ENCODE data around the gene TFCP2L1.

Gene TFCP2L1

DNA sequence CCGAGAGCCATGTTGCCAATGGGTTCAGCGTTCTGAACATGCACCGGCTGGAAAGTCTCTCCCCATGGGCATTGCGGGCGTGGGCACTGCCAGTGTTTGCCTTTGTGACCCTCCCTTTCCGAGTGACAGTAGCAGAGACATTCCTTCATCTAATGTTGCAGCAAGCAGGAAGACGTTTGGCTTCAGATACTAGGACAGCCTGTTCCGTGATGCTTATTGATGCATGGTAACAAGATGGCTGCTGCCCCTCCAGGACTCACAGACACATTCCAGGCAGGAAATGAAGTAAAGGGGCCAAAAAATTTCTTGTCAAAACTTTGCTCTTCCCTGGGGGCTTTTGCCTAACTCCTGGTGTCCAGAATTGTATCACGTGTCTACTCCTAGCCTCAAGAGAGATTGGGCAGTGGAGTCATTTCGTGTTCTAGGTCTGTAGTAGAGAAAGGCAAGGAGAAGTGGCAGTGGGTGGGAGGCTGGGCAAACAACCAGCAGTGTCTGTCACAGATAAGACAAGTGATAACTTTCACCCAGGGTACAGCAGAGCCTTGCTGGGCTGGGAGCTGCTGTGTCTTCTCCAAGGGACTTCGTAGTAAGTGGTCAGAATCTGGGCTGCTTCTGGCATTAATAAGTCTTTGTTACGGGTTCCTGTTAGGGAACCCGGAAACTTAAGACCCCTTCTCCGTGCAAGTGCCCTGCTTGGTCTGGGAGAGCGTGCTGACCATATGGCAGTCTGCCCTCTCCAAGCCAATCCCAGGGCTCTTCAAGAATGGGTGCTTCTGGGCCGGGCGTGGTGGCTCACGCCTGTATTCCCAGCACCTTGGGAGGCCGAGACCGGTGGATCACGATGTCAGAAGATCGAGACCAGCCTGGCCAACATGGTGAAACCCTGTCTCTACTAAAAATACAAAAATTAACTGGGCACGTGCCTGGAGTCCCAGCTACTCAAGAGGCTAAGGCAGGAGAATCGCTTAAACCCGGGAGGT is 93.5 kb downstream of the TFCP2L1 start:
- no peak for DNase-seq

DNA sequence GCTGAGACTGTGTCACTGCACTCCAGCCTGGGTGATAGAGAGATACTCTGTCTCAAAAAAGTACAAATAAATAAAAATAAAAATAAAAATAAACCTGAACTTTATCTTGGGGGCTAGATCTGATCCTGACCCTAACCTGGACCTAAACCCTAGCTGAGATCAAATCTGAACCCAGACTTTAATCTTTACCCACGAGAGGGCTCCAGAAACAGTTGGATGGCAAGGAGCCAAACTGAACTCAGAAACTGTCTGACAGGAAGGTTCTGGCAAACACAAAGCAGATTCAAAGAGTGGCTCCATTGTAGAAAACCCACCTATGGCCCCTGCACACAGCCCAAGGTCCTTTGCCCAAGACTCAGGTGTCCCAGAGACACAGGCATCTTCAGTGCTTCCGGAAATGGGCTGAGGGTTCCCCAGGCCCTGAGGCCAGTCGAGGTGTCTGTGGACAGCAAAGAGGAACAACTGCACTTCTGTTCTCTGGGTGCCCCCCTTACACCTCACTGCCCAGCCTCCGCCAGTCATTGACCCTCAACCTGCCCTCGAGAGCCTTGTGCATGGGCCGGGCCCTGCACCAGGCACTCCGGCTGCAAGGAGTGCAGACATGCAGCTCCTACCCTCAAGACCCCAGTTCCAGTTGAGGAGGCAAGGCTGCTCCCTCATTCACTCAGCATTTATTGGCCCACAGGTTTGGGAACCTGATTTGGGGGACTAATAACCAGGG is 95.2 kb downstream of the TFCP2L1 start:
- DNase-seq, result no peak

- peak; percentile 82 for DNase-seq
These were observed 96.0 kb downstream of the TFCP2L1 start for GRCh38 chr2:121189011-121189410.

- DNase-seq, result no peak
These were observed 97.0 kb downstream of the TFCP2L1 start for GRCh38 chr2:121187982-121188411.

DNA sequence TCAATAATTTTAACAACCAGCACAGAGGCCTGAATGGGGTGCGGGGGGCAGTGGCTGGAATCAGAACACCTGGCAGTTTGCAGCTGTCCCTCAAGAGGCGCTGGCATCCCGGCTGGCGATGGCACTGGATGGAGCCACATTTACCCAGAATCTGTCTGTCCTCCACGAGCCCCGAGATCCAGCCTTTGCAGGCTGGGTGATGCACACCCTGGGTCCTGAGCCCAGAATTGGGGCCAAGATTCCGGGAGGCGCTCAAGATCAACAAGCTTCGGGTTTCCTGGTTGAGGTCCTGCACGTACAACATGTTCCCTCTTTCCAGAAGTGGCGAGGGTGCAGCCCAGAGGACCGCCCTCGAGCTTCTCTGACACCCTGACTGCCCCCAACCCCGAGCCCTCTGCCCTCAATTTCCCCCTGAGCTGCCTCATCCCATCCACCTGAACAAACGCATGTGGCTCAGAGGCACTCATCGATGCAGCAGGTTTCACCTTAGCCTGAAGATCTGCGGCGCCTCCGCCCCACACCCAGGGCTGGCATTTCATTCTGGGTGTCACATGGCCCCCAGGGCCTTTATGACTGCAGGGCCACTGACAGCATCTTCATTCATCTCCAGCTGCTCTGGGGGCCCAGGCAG is 97.5 kb downstream of the TFCP2L1 start:
- no peak for DNase-seq

- no peak for DNase-seq
These were observed 98.7 kb downstream of the TFCP2L1 start for GRCh38 chr2:121186261-121186660.

DNA sequence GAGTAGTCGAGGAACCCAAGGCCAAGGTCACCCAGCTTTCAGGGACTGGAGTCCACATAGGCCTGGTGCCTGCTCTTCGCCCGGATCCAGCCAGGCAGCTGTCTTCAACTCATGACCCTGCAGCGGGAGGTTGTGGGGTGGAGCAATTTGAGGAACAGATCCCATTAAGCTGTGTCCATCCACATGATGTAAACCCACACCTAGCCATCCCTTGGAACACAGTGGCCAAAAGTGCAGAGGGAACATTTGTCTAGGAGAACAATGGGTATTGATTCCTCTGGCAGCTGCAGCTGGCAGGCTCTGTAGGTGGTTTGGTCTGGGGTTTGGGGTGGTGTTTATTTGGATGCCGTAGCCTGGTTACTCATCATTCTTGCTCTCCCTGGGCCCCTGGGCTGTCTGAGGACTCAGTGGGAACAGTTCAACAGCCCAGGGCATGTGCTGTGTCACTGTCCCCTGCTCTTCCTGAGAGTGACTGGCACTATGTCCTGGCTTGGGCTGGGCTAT is 99.4 kb downstream of the TFCP2L1 start:
- peak; percentile 9 for DNase-seq

DNA sequence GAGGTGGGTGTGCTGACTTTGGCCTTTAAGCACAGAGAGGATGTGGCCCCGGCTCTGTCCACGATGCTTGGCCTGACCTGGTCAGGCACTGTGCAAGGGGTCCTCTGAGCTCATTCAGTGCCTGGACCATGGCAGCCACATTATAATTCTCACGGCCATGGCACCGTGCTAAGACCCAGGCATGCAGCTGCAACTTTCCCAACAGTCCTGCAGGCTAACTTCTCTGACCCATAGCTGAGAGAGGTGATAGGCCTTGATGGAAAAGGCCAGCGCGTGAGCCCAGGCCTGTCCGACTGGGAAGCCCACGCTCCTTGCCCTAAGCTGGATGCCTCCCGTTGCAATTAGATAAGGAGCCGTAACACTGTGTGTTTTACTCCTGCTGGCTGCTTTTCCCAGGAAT is 99.9 kb downstream of the TFCP2L1 start:
- no peak for DNase-seq

GRCh38 chr2:121184248-121184862 is 100.6 kb downstream of the TFCP2L1 start:
- no peak for DNase-seq

DNA sequence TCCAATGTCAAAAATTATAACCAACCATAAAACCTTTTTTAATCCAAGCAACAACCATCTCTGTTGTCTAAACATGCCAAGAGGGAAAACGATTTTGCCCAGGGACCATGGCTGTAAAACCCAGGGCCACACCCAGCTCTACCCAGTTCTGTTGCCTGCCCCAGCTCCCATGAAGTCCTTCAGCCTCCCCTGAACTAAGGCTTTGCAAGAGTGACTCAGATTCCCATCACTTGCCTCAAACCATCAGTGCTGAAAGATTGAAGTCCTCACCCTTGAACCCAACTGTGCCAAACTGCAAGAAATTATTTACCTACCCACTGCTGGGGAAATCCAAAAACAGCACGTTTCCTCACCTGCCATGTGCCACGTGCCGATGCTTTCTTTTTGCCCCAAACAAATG is 102.5 kb downstream of the TFCP2L1 start:
- DNase-seq, result no peak

DNA sequence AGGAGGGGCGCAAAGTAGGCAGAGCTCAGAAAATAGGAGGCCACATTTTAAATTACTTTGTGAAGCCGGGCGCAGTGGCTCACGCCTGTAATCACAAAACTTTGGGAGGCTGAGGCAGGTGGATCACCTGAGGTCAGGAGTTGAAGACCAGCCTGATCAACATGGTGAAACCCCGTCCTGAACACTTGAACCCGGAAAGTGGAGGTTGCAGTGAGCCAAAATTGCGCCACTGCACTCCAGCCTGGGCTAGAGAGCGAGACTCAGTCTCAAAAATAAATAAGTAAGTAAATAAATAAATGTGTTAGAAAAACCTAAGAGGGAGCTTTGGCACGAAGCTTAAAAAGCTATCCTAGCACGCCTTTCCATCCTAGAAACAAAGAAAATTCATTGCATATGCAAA is 105.5 kb downstream of the TFCP2L1 start:
- DNase-seq, result no peak

GRCh38 chr2:121178730-121179129 is 106.3 kb downstream of the TFCP2L1 start:
- DNase-seq, result no peak

GRCh38 chr2:121177896-121178295 is 107.1 kb downstream of the TFCP2L1 start:
- no peak for DNase-seq

DNA sequence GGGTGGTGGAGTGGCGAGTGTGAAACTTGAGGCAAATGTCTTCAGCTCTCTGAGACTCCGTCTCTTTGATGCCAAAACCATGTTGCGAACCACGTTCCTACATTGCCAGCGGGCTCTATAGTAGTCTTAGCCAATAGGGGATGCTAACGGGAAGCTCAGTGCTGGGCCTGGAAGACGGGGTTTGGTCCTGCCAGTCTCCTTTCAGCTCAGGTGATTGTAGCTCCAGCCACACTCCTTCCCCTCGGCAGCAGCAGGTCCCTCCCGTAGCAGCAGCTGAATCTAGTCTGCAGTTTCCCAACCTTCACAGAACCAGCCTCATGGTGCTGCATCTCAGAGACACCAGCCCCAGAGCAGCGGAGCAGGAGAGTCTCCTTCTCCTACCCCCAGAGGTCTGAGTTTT is 109.7 kb downstream of the TFCP2L1 start:
- DNase-seq, result no peak

DNA sequence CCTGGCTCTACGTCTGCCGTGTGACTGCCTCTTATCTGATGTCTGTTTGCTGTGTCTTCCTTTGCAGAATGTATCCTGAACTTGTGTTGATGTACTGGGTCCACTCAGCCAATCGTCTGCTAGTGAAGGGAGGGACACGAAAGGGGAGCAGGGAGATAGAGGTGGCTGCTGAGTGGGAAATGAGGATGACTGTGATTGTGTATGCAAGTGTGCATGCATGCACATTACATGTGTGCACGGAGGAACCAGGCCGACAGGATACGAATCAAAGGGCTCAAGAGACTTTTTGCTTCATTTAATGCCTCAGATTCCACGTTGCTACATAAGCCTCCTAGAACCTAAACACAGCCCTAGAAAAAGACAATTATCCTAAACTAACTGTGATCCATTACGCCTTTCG is 111.2 kb downstream of the TFCP2L1 start:
- no peak for DNase-seq

GRCh38 chr2:121173112-121173511 is 111.9 kb downstream of the TFCP2L1 start:
- DNase-seq, result no peak

DNA sequence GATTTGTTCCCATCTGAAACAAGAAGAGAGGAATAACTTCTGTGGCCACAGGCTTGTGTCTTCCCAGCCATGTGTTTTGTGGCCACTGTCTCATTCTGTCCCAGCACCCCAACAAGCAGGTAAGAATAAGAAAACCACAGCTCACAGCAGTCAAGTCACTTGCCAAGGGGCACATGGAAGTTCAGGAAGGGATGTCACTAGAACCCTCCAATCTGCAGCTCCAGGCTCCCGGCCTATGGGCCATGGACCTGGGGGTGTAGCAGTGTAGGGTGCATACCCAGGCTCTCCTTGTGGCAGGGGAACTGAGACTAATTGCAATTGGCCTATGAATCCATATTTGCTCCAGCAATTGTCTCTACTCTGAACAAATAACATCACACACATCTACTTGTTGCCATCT is 112.5 kb downstream of the TFCP2L1 start:
- no peak for DNase-seq

GRCh38 chr2:121171625-121172119 is 113.3 kb downstream of the TFCP2L1 start:
- DNase-seq, result no peak

- DNase-seq, result no peak
These were observed 114.4 kb downstream of the TFCP2L1 start for GRCh38 chr2:121170577-121170976.

DNA sequence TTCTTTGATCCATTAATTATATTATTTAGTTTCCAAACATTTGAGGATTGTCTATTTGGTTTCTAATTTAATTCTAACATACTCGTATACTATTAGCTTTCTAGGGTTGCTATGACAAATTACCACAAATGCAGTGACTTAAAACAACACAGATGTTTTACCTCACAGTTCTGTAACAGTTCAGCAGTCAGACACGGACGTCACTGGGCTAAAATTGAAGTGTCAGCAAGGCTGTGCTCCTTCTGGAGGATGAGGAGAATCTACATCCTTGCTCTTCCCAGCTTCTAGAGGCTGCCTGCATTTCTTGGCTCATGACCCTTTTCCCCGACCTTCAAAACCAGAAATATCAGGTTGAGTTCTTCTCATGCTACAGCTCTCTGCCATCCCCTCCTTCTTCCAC is 117.6 kb downstream of the TFCP2L1 start:
- DNase-seq, result no peak

Data from MV-4-11 (cell line).